Prostate gland (tissue), 2 donors: ENCODE data around the gene WDFY3.

Experiments
- CTCF ChIP-seq, 4 experiments: fragments of 200-600 bp in 2 of 4; fragments of 450-650 bp in 2 of 4; sonication (generic) in 2 of 4; IDR thresholded peaks; 1 replicate in 3 of 4; 2 replicates in 1 of 4; pipeline ENCODE4 v1.5.1; 2016 to 2019; ENCODE audit warnings: antibody characterized with exemption in 4 of 4, mild to moderate bottlenecking in 2 of 4, moderate library complexity in 2 of 4
- POLR2A ChIP-seq: fragments of 450-650 bp; IDR thresholded peaks from one replicate; pipeline ENCODE4 v1.6.1; 2016; ENCODE audit warnings: antibody characterized with exemption, mild to moderate bottlenecking
- POLR2AphosphoS5 ChIP-seq: sonication (generic); formaldehyde crosslinking; IDR thresholded peaks from one replicate; pipeline ENCODE4 v1.6.1; 2017; ENCODE audit warnings: antibody characterized with exemption

DNA sequence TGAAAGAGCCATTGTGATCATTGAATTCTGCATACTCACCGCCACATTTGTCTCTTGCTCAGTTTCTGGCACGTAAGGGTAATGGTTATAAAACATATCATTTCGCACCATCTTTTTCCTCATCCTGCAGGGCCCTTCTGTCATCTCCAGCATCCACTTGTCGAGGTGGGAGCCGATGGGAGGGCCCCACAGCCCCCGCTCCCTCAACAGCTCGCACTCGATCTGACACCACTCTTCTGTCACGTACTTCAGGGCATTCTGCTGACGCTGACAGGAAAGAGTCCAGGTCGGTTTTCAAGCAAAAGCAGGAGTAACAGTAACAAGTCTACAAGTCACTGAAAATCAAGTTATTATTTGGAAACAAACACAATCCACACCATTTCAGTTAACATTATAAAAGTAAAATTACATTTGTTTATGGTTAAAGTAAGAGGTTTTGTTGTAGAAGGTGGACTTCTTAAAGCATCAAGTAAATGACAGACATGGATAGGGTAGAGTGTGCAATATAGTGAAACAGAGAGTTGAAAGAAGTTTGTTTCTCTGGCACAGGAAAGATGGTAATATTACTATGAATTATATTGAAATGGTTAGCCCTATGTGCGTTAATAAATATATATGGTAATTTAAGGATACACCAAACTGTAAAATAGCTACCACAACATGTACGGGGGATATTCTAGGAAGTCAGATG lies 233.0 kb downstream of the WDFY3 start:
- TF ChIP-seq CTCF (IDR thresholded peaks at IDR 0.05) (no peak), POLR2A (no peak), POLR2AphosphoS5 (no peak)
